Measurements from ENCODE around the gene CBX7. TPM values are rescaled to one million over a fixed set of nuclear protein-coding genes. Genes with fewer than 3 reads are reported as not detected.

The CBX7 gene
- total and polyA plus RNA-seq, 2 donors from 2014 or later = 39.3 to 65.2 TPM

GRCh38 chr22:39091126-39092081 lies 61.1 kb downstream of the CBX7 start:
- TF ChIP-seq CTCF (IDR thresholded peaks at IDR 0.05; ENCODE audit: borderline replicate concordance, extremely low read depth, insufficient read depth) = no peak
- FAIRE-seq = no peak

GRCh38 chr22:39090426-39091064 lies 61.9 kb downstream of the CBX7 start:
- no peak overlapping the region for H3K4me3 ChIP-seq (ENCODE audit: low read length in 3 of 3)
- no peaks in the 10 kb centered on the region for H3K36me3 ChIP-seq (ENCODE audit: control insufficient read depth in 2 of 3, insufficient read depth in 3 of 3, low read length in 3 of 3)
- no peaks in the 10 kb centered on the region for H3K4me1 ChIP-seq (ENCODE audit: control insufficient read depth in 2 of 3, insufficient read depth in 2 of 3, low read depth in 1 of 3, low read length in 3 of 3)
- no peak overlapping the region for H3K9ac ChIP-seq (ENCODE audit: low read length in 3 of 3)
- no peaks in the 10 kb centered on the region for H3K9me3 ChIP-seq (ENCODE audit: control insufficient read depth in 2 of 3, insufficient read depth in 1 of 3, low read length in 3 of 3)
- intact Hi-C loops (cut with DNase I) = no loop called here
- H3K27me3 ChIP-seq (ENCODE audit: control insufficient read depth, insufficient read depth, low read length) = no peaks in the 10 kb centered on the region
- DNase-seq (peak in 1 of 5 donors; percentile 73), FAIRE-seq (no peak)
- no peak for TF ChIP-seq CTCF (IDR thresholded peaks at IDR 0.05; ENCODE audit: borderline replicate concordance, extremely low read depth, insufficient read depth)
- H3K27ac ChIP-seq (ENCODE audit: low read depth in 2 of 2, low read length in 2 of 2) = no peak overlapping the region

More at GRCh38 chr22:39091126-39092081, 61.1 kb downstream of the CBX7 start:
- Histone ChIP-seq H3K27ac (ENCODE audit: low read depth in 2 of 2, low read length in 2 of 2) (no peak overlapping the region), H3K27me3 (ENCODE audit: control insufficient read depth, insufficient read depth, low read length) (no peaks in the 10 kb centered on the region), H3K4me1 (ENCODE audit: control insufficient read depth in 2 of 3, insufficient read depth in 2 of 3, low read depth in 1 of 3, low read length in 3 of 3) (no peaks in the 10 kb centered on the region), H3K4me3 (ENCODE audit: low read length in 3 of 3) (no peak overlapping the region), H3K36me3 (ENCODE audit: control insufficient read depth in 2 of 3, insufficient read depth in 3 of 3, low read length in 3 of 3) (no peaks in the 10 kb centered on the region), H3K9ac (ENCODE audit: low read length in 3 of 3) (no peak overlapping the region), H3K9me3 (ENCODE audit: control insufficient read depth in 2 of 3, insufficient read depth in 1 of 3, low read length in 3 of 3) (no peaks in the 10 kb centered on the region)
- no peak for DNase-seq
- intact Hi-C loops (cut with DNase I) = no loop called here

GRCh38 chr22:39089928-39090327 lies 62.6 kb downstream of the CBX7 start:
- TF ChIP-seq CTCF (IDR thresholded peaks at IDR 0.05; ENCODE audit: borderline replicate concordance, extremely low read depth, insufficient read depth) = no peak
- Histone ChIP-seq H3K27me3 (ENCODE audit: control insufficient read depth, insufficient read depth, low read length) (no peaks in the 10 kb centered on the region), H3K36me3 (ENCODE audit: control insufficient read depth in 2 of 3, insufficient read depth in 3 of 3, low read length in 3 of 3) (no peaks in the 10 kb centered on the region), H3K9ac (ENCODE audit: low read length in 3 of 3) (no peak overlapping the region), H3K27ac (ENCODE audit: low read depth in 2 of 2, low read length in 2 of 2) (no peak overlapping the region), H3K4me1 (ENCODE audit: control insufficient read depth in 2 of 3, insufficient read depth in 2 of 3, low read depth in 1 of 3, low read length in 3 of 3) (no peaks in the 10 kb centered on the region), H3K9me3 (ENCODE audit: control insufficient read depth in 2 of 3, insufficient read depth in 1 of 3, low read length in 3 of 3) (no peaks in the 10 kb centered on the region), H3K4me3 (ENCODE audit: low read length in 3 of 3) (no peak overlapping the region)
- DNase-seq = no peak
- no peak for FAIRE-seq
- intact Hi-C loops (cut with DNase I) = no loop called here
